ENCODE results near the gene LRRC40. TPM values are rescaled to one million over a fixed set of nuclear protein-coding genes. Genes with fewer than 3 reads are reported as not detected.
A peak's percentile ranks its signal among the peaks of the same experiment; 100 is the strongest.

LRRC40 gene
- total and polyA plus RNA-seq, 9 of the 15 experiments (the other 6 are each of a cell fraction or from before 2014, with no cell fraction given) = 16.1 to 36.2 (median 30.9) TPM

GRCh38 chr1:70211541-70211940, 6.2 kb upstream of the LRRC40 start:
- H3K36me3 ChIP-seq (ENCODE audit: control insufficient read depth, insufficient read depth, low read length) = peaks cover 63% of the 10 kb centered on the region
- no peak overlapping the region for H3K4me3 ChIP-seq
- peaks cover 100% of the 10 kb centered on the region for H3K79me2 ChIP-seq (ENCODE audit: control insufficient read depth, insufficient read depth, low read length)
- in situ Hi-C loops (cut with MboI) = no loop called here
- H3K27ac ChIP-seq (ENCODE audit: extremely low read depth, low read depth, low read length) = peak overlapping the region; percentile 12; the same call in 1 of the 3 replicates
- H3K4me2 ChIP-seq (ENCODE audit: insufficient read depth, low read length) = no peak overlapping the region
- no peaks in the 10 kb centered on the region for H3K27me3 ChIP-seq (ENCODE audit: control insufficient read depth in 2 of 2, insufficient read depth in 2 of 2, low read length in 2 of 2)
- no peaks in the 10 kb centered on the region for H4K20me1 ChIP-seq (replicated peaks; ENCODE audit: control insufficient read depth, insufficient read depth, low read length)
- ChIA-PET POLR2A (interaction anchor here (8.0 kb wide), 1 partner anchor 8 kb away, joined by 58 read pairs; the partner anchor contains the start of gene SRSF11), CTCF (ENCODE audit: low intra/inter-chr PET ratio) (no interaction called here)
- no peak for FAIRE-seq
- H3K9me3 ChIP-seq (replicated peaks; ENCODE audit: control insufficient read depth, insufficient read depth, low read depth, low read length) = no peaks in the 10 kb centered on the region
- ATAC-seq = no peak
- no peak overlapping the region for H2AFZ ChIP-seq (ENCODE audit: low read depth, low read length)
- no peaks in the 10 kb centered on the region; a peak in 3 of 5 replicates for H3K4me1 ChIP-seq (replicated peaks in 1 of 2; ENCODE audit: control insufficient read depth in 2 of 2, insufficient read depth in 2 of 2, low read length in 2 of 2)
- H3K9ac ChIP-seq (ENCODE audit: insufficient read depth in 1 of 2, low read depth in 2 of 2, low read length in 2 of 2) = no peak overlapping the region
- DNase-seq (ENCODE audit: extremely low read depth in 1 of 4, low spot score in 3 of 4) = no peak
- H3K9me1 ChIP-seq (ENCODE audit: control insufficient read depth, insufficient read depth, low read length) = no peaks in the 10 kb centered on the region
- intact Hi-C loops (cut with micrococcal nuclease) = no loop called here
- TF ChIP-seq IRF1 (CRISPR knock-in tag; IDR thresholded peaks at IDR 0.05; ENCODE audit: borderline replicate concordance) (no peak), ETV6 (IDR thresholded peaks at IDR 0.05; ENCODE audit: borderline replicate concordance in 1 of 2, low read depth in 2 of 2, low read length in 1 of 2) (no peak), ETV6 (CRISPR knock-in tag; IDR thresholded peaks at IDR 0.05; ENCODE audit: borderline replicate concordance) (no peak), MTA2 (IDR thresholded peaks at IDR 0.05; ENCODE audit: low read depth) (no peak), XRCC5 (IDR thresholded peaks at IDR 0.05; ENCODE audit: low read depth, low read length) (no peak), RFX7 (CRISPR knock-in tag; IDR thresholded peaks at IDR 0.05) (no peak), ZBTB40 (IDR thresholded peaks at IDR 0.05) (no peak), ZBTB40 (CRISPR knock-in tag; IDR thresholded peaks at IDR 0.05) (no peak), HNRNPH1 (optimal IDR thresholded peaks at IDR 0.05; ENCODE audit: low read depth, low read length) (no peak), HMBOX1 (IDR thresholded peaks at IDR 0.05) (no peak), MIER1 (IDR thresholded peaks at IDR 0.05; ENCODE audit: low read depth) (no peak), STAT5B (CRISPR knock-in tag; IDR thresholded peaks at IDR 0.05) (no peak), NRF1 (conservative IDR thresholded peaks at IDR 0.05 in 1 of 2, IDR thresholded peaks at IDR 0.05 in 1 of 2) (no peak)
- BruUV-seq (replicated peaks) = no TSS peak
